Occipital lobe (tissue), 2 donors: ENCODE measurements around the gene RASGRF2. TPM values are rescaled to one million over a fixed set of nuclear protein-coding genes. Genes with fewer than 3 reads are reported as not detected.

Experiments
- DNase-seq: peaks from one replicate; lab custom pipeline; 2025; lab: John Stamatoyannopoulos, UW
- total RNA-seq: library from RNA; depleted of rRNA; stranded (reverse); fragments of >200 nt; gene quantifications from one replicate; pipeline ENCODE4 v1.2.3, GENCODE V29; 2014

Gene RASGRF2
- 20.0 TPM for total RNA-seq

- peak; percentile 23 for DNase-seq
Measured at GRCh38 chr5:80959768-80960442, at the start of gene RASGRF2. TSS of gene RASGRF2 (plus strand) at chr5:80960363. CDS start at chr5:80960739, 376 bp downstream.

- DNase-seq: no peak
Measured at GRCh38 chr5:80912479-80912878, 47.7 kb upstream of the RASGRF2 start.

- no peak for DNase-seq
Measured at GRCh38 chr5:80915716-80916115, 44.4 kb upstream of the RASGRF2 start.

GRCh38 chr5:80916676-80917075 lies 43.5 kb upstream of the RASGRF2 start:
- DNase-seq: no peak

- no peak for DNase-seq
Measured at GRCh38 chr5:80917631-80918030, 42.5 kb upstream of the RASGRF2 start.

GRCh38 chr5:80919678-80920196 lies 40.4 kb upstream of the RASGRF2 start:
- DNase-seq: no peak

- DNase-seq: no peak
Measured at GRCh38 chr5:80920333-80920732, 39.8 kb upstream of the RASGRF2 start.

GRCh38 chr5:80921026-80921425 lies 39.1 kb upstream of the RASGRF2 start:
- no peak for DNase-seq

- DNase-seq: no peak
Measured at GRCh38 chr5:80925931-80926330, 34.2 kb upstream of the RASGRF2 start.

- no peak for DNase-seq
Measured at GRCh38 chr5:80926536-80926935, 33.6 kb upstream of the RASGRF2 start.

- DNase-seq: no peak
Measured at GRCh38 chr5:80926979-80927656, 33.0 kb upstream of the RASGRF2 start.

- DNase-seq: no peak
Measured at GRCh38 chr5:80928073-80928472, 32.1 kb upstream of the RASGRF2 start.

- DNase-seq: no peak
Measured at GRCh38 chr5:80930940-80931339, 29.2 kb upstream of the RASGRF2 start.

- no peak for DNase-seq
Measured at GRCh38 chr5:80931411-80931810, 28.8 kb upstream of the RASGRF2 start.

GRCh38 chr5:80933036-80933435 lies 27.1 kb upstream of the RASGRF2 start:
- DNase-seq: no peak

- no peak for DNase-seq
Measured at GRCh38 chr5:80934751-80935150, 25.4 kb upstream of the RASGRF2 start.

- no peak for DNase-seq
Measured at GRCh38 chr5:80935811-80936385, 24.3 kb upstream of the RASGRF2 start.

- DNase-seq: no peak
Measured at GRCh38 chr5:80936881-80937280, 23.3 kb upstream of the RASGRF2 start.

GRCh38 chr5:80937584-80938356 lies 22.4 kb upstream of the RASGRF2 start:
- DNase-seq: no peak

GRCh38 chr5:80941496-80941895 lies 18.7 kb upstream of the RASGRF2 start:
- no peak for DNase-seq

GRCh38 chr5:80951366-80951765 lies 8.8 kb upstream of the RASGRF2 start:
- DNase-seq: no peak

GRCh38 chr5:80953587-80953986 lies 6.6 kb upstream of the RASGRF2 start:
- DNase-seq: no peak
